NCI-H128 (cell line): ENCODE data around the gene DMRT2.

Experiments
- DNase-seq: peaks from one replicate; lab custom pipeline; 2025; ENCODE audit not compliant: unreplicated experiment; lab: John Stamatoyannopoulos, UW

Gene DMRT2

GRCh38 chr9:1086517-1086916 is 36.4 kb downstream of the DMRT2 start:
- no peak for DNase-seq

GRCh38 chr9:1087120-1087881 is 37.1 kb downstream of the DMRT2 start:
- DNase-seq = no peak

GRCh38 chr9:1094749-1095148 is 44.6 kb downstream of the DMRT2 start:
- DNase-seq = no peak

- no peak for DNase-seq
These were observed 46.2 kb downstream of the DMRT2 start for GRCh38 chr9:1096155-1096964.

GRCh38 chr9:1098551-1098950 is 48.4 kb downstream of the DMRT2 start:
- DNase-seq = no peak

- no peak for DNase-seq
These were observed 50.0 kb downstream of the DMRT2 start for GRCh38 chr9:1100201-1100600.

- no peak for DNase-seq
These were observed 50.8 kb downstream of the DMRT2 start for GRCh38 chr9:1100945-1101344.

- no peak for DNase-seq
These were observed 51.9 kb downstream of the DMRT2 start for GRCh38 chr9:1101846-1102641.

GRCh38 chr9:1102642-1102970 is 52.4 kb downstream of the DMRT2 start:
- DNase-seq = no peak
